Left ventricle myocardium inferior (tissue), 1 donor: Measurements from ENCODE around the gene EEFSEC. TPM values are rescaled to one million over a fixed set of nuclear protein-coding genes. Genes with fewer than 3 reads are reported as not detected.

Experiments
- DNase-seq: peaks from one replicate; pipeline ENCODE4 v3.0.0-alpha.2; 2020
- H3K27ac ChIP-seq: fragments of 200-600 bp; replicated peaks from 2 replicates; pipeline ENCODE4 v1.8.0; 2021
- H3K27me3 ChIP-seq: fragments of 200-600 bp; 2 replicates; pipeline ENCODE4 v1.8.0; 2021; ENCODE audit warnings: low read depth
- H3K36me3 ChIP-seq: fragments of 200-600 bp; 2 replicates; pipeline ENCODE4 v1.8.0; 2021
- H3K4me1 ChIP-seq: fragments of 200-600 bp; 2 replicates; pipeline ENCODE4 v1.8.0; 2021
- H3K4me3 ChIP-seq: fragments of 200-600 bp; 2 replicates; pipeline ENCODE4 v1.8.0; 2021; ENCODE audit warnings: mild to moderate bottlenecking, moderate library complexity
- H3K9me3 ChIP-seq: fragments of 200-600 bp; replicated peaks from 2 replicates; pipeline ENCODE4 v1.8.0; 2021
- CTCF ChIP-seq: fragments of 200-600 bp; IDR thresholded peaks from 2 replicates; pipeline ENCODE4 v1.8.0; 2021; ENCODE audit warnings: antibody characterized with exemption, mild to moderate bottlenecking, borderline replicate concordance
- intact Hi-C: fragments of 100-400 bp; cut with micrococcal nuclease; formaldehyde crosslinking; loops from one replicate; pipeline ENCODE4 v1.11.0; 2022
- total RNA-seq: library from RNA; stranded (reverse); fragmentation: NEBNext Ultra II Directional; extraction: Animal tissue kit (Norgen Biotek cat#: 25700); gene quantifications from one replicate; pipeline ENCODE4 v1.2.1, GENCODE V29; 2021
- donor health status: DM: no; HTN: yes; CAD: no; lungs with severe emphysema.

EEFSEC gene
- total RNA-seq, 1 donor from 2014 or later = 23.7 TPM

- Histone ChIP-seq H3K4me3 (no peak overlapping the region), H3K9me3 (no peaks in the 10 kb centered on the region), H3K36me3 (no peaks in the 10 kb centered on the region), H3K27me3 (no peaks in the 10 kb centered on the region), H3K27ac (peak overlapping the region; percentile 82), H3K4me1 (peaks cover 62% of the 10 kb centered on the region)
- no peak for TF ChIP-seq CTCF
- intact Hi-C loops = no loop called here
- DNase-seq = no peak
These were observed 226.3 kb downstream of the EEFSEC start for GRCh38 chr3:128379367-128380160.

- H3K36me3 ChIP-seq = no peaks in the 10 kb centered on the region
- intact Hi-C loops = no loop called here
- DNase-seq = no peak
- H3K27ac ChIP-seq = no peak overlapping the region
- H3K4me1 ChIP-seq = peaks cover 66% of the 10 kb centered on the region
- no peaks in the 10 kb centered on the region for H3K9me3 ChIP-seq
- TF ChIP-seq CTCF = no peak
- H3K27me3 ChIP-seq = no peaks in the 10 kb centered on the region
- no peak overlapping the region for H3K4me3 ChIP-seq
These were observed 227.0 kb downstream of the EEFSEC start for GRCh38 chr3:128380295-128380694.

- no peak for TF ChIP-seq CTCF
- H3K36me3 ChIP-seq = no peaks in the 10 kb centered on the region
- H3K27ac ChIP-seq = no peak overlapping the region
- peaks cover 69% of the 10 kb centered on the region for H3K4me1 ChIP-seq
- intact Hi-C loops = no loop called here
- no peak for DNase-seq
- H3K9me3 ChIP-seq = no peaks in the 10 kb centered on the region
- no peak overlapping the region for H3K4me3 ChIP-seq
- no peaks in the 10 kb centered on the region for H3K27me3 ChIP-seq
These were observed 227.4 kb downstream of the EEFSEC start for GRCh38 chr3:128380719-128381118.

GRCh38 chr3:128381609-128382008 is 228.3 kb downstream of the EEFSEC start:
- peaks cover 78% of the 10 kb centered on the region for H3K4me1 ChIP-seq
- DNase-seq = no peak
- peak overlapping the region; percentile 81 for H3K27ac ChIP-seq
- no peaks in the 10 kb centered on the region for H3K9me3 ChIP-seq
- intact Hi-C loops = no loop called here
- no peak for TF ChIP-seq CTCF
- H3K36me3 ChIP-seq = no peaks in the 10 kb centered on the region
- H3K27me3 ChIP-seq = no peaks in the 10 kb centered on the region
- no peak overlapping the region for H3K4me3 ChIP-seq

- Histone ChIP-seq H3K4me1 (peaks cover 81% of the 10 kb centered on the region), H3K27me3 (no peaks in the 10 kb centered on the region), H3K27ac (peak overlapping the region; percentile 81), H3K9me3 (no peaks in the 10 kb centered on the region), H3K4me3 (peak overlapping the region; percentile 14), H3K36me3 (no peaks in the 10 kb centered on the region)
- no peak for TF ChIP-seq CTCF
- peak; percentile 44 for DNase-seq
- intact Hi-C loops = no loop called here
These were observed 229.0 kb downstream of the EEFSEC start for GRCh38 chr3:128382221-128382807.
